Non-pigmented ciliary epithelial cell (primary cell): ENCODE results near the gene FLT1.
A peak's percentile ranks its signal among the peaks of the same experiment; 100 is the strongest.

ENCODE experiments used
- DNase-seq: peaks from one replicate; pipeline ENCODE4 v3.0.0-alpha.2; 2010; ENCODE audit warnings: low read depth

FLT1 gene

GRCh38 chr13:28342251-28342650 is 152.7 kb downstream of the FLT1 start:
- DNase-seq: no peak

DNA sequence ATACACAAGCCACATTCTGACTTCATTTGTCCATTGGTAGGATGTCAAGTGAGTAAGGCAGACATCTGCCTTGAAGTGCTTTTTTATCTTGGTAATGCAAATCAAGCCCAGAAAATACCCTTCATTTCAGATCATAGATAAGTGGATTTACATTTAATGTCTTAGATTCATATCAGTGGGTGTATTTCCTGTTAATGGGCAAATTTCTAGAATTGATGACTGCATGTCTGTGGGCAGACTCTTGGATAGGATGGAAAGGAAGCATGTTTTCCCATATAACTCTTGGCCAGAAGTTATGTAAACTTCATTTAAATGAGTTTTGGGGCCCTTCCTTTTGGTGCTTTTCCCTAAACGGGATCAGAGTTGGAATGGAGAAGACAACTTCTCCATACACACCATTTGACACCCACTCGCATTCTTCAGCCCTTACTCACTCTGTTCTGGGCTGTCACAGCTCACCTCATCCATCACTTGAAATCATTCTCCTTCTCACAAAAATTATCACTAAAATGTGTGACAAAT is 154.6 kb downstream of the FLT1 start:
- DNase-seq: no peak

- peak; percentile 45 for DNase-seq
These were observed 155.5 kb downstream of the FLT1 start for GRCh38 chr13:28339419-28339818.

GRCh38 chr13:28338742-28339141 is 156.2 kb downstream of the FLT1 start:
- no peak for DNase-seq

- no peak for DNase-seq
These were observed 156.8 kb downstream of the FLT1 start for GRCh38 chr13:28338006-28338574.

DNA sequence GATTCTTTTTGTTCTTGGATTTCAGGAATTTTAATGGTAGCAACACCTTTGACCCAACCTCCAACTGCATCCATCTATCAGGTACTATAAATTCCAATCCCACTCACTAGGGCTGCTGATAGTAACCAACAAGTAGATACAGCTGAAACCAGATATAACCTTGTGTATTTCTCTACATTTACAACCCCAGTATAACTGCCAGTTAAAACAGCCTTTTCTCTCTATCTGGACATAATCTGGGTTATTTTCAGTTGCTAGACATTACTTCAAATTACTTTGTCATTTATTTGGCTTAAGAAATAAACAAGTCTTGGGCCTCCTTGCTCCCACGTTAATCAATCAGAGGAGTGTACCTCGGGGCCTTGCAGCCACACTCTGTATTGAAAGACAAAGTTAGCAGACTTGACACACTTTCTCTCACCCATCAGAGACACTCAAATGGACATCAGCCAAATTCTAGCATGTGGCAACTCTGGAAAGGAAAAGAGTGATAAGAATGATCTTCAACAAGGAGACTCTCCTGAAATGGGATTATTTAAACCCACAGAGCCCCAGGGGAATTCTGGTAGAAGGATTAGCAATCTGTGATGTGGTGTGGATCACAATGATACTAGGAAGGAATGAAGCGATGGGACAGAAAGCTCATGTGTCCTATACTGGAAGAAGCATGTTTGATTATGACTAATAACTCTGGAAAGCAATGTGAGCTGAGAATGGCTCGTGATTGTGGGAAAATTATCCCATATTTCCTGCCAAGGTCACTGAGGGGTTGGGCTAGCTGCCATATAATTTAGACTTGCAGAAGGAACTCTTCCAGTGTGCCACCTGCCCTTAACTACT is 157.5 kb downstream of the FLT1 start:
- peak; percentile 52 for DNase-seq

- DNase-seq: no peak
These were observed 158.7 kb downstream of the FLT1 start for GRCh38 chr13:28336193-28336657.

GRCh38 chr13:28333204-28333881 is 161.6 kb downstream of the FLT1 start:
- DNase-seq: no peak

- DNase-seq: peak; percentile 91
These were observed 165.4 kb downstream of the FLT1 start for GRCh38 chr13:28329395-28330158.

DNA sequence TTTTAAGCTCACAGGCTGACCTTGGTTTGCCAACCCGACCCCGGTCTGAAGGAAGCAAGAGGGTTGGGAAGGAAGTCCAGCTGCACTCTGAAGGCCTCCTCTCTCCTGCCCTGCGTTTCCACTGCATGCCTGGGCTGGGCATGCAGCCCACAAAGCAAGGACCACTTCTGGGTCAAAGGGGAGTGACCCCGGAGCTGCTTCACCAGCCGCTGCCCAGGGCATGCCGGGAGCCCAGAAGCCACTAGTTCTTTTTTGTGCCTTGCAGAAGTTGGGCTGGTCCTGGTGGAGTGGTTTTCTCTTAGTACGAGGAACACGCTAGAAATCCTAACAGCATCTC is 166.7 kb downstream of the FLT1 start:
- DNase-seq: no peak

DNA sequence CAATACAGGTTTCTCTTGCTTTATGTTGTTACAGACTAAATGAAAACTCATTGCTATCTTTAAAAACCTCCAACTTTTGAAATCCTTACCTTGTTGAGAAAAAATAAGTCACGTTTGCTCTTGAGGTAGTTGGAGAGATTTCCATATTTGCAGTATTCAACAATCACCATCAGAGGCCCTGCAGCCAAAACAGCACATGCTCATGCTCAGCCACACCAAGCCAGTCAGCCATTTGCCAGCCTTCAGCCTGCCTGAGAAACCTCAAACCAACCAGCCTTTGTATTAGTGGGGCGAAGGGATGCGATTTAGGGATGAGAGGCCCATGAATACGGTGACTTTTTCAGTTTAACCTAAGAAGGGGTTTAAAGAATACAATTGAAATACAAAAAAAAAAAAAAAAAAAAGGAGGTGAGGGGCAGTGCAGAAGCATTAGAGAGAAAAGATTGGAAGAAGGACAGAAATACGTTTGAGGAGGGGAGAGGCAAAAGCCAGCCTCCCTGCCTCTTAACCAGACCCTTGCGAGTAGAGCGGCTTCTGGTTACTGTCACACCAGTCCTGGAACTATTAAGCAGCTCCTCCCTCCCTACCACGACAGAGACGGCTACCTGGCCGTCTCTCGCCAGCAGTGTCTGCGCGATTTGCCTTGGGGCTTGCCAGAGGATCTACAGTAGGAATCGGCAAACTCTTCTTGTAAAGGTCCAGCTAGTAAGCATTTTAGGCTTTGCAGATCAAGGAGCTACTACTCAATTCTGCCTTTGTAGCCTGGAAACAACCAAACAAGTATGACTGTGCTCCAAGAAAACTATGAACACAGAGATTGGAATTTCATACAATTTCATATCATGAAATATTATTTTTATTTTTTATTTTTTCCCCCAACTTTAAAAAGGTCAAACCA is 167.3 kb downstream of the FLT1 start:
- DNase-seq: no peak

GRCh38 chr13:28326056-28326455 is 168.9 kb downstream of the FLT1 start:
- DNase-seq: no peak

GRCh38 chr13:28325022-28325421 is 169.9 kb downstream of the FLT1 start:
- no peak for DNase-seq

DNA sequence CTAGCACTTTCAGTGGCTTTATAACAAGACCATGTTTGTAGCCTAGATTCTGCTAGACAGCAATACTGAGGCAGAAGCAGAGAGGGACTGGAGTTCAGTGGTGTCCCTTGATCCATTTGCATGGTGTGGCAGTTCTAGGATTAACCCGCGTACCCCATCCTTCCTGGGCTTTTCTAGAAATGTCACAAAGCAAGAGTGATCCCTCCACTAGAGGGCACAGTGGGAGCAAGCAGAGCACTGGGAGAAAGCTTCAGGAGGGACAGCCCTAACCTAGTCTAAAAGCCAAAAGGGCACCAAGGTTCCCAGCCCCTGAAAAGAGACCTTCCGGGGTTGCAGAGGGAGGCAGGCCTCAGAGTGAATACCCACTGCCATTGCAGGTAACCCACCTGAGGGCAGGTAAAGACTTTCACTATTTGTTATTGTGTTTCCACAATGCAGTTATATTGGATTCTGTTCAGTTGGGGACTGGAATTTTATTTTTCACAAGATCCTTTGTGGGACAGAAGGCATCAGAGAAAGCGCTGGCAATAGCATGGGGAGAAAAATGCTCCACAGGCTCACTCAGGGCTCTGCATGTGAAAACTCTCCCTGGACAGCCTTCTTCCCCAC is 170.6 kb downstream of the FLT1 start:
- no peak for DNase-seq

DNA sequence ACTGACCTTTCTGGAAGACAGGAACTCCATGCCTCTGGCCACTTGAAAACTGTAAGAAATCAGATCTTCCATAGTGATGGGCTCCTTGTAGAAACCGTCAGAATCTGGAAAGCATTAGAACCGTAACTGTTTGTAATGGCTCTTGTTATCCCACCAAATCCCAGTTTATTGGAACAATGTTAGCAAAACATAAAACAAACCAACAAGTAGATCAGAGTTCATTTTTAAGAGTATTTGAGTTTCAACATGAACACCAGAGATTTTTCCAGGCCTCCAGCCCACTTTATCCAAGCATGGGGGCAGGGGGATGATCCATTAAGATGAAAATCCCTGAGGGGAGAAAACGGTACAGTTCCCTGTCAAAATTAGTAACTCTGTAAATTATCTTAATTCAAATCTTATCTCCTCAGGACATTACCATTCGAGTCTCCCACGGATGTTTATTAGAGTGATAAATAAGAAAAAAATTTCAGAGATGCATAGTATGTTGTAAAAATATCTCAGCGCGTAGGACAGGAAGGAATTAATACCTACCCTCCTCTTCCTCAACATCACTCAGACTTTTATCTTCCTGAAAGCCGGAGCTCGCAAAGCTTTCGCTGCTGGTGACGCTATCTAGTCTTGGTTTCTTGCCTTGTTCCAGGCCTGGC is 172.5 kb downstream of the FLT1 start:
- DNase-seq: no peak

DNA sequence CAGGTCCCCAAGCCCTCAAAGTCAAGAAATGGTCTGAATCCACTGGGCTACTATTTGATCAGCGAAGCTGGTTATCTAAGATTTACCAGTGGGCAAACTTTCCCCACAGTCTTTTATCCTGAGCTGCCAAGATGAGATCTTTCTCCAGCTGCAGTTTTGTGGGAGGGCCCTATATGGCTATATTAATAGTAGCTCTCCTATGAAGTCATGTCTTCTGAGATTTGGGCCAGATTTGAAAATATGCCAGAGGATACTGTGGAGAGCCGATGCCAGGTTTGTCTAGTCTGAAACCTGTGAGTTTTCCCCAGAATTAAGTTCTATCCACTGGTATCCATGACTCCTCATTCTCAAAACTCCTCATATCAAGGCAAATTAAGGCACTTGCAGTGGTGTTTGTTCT is 173.2 kb downstream of the FLT1 start:
- DNase-seq: no peak

DNA sequence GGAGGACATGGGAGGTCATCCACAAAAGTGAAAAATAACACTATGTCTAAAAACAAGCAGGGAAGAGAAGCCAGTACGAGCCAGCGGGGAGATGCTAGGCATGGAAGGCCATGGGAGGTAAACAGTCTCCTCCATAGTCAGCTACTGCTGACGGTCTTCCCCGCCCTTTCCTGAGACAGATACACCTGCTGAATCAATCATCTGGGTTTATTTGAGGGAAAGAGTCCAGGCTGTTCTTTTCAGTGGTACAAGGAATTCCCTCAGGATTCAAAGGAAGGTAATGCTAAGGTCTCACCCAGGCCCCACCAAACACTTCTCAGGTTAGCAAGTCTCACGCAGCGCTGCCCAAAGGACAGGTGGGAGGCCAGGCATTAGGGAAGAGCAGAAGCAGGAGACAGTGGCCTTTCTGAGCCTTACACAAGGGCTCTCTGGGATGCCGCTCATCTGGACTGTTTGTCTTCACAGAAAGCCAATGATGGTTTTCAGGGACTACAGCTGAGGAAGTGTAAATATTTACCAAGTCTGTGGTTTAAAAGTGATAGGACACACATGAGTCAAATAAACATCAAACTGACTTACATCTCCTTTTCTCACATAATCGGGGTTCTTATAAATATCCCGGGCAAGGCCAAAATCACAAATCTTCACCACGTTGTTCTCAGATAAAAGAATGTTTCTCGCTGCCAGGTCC is 173.9 kb downstream of the FLT1 start:
- no peak for DNase-seq

DNA sequence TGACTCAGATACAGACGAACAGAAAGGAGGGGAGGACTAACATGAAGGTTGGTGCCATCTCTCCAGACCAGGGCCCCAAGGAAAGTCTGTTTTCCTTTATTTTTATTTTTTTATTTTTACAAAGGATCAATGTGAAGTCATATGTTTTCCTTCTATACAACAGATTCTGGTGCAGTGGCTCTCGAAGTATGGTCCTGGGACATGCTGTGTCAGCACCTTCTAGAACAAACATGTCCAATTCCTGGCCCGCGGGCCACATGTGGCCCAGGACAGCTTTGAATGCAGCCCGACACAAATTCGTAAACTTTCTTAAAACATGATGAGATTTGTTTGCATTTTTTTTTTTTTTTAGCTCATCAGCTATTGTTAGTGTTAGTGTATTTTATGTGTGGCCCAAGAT is 174.7 kb downstream of the FLT1 start:
- no peak for DNase-seq

DNA sequence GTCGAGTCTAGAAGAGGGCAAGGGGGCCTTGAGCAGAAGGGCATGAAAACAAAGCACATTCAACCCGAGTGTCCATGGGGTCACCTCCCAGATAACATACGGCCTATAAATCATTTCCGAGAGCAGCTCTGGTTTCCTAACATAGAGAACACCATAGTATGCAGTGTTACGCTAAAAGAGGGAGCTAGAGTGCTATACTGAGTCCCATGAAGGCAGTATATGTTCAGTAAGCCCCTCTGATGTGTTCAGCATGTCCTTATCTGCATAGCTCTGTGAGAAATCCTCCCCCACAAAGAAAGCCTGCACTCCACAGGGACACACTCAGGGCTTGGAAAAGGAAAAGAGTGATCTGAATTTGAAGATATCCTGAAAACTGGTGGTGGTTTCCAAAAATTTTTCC is 175.4 kb downstream of the FLT1 start:
- no peak for DNase-seq

GRCh38 chr13:28318496-28318895 is 176.4 kb downstream of the FLT1 start:
- DNase-seq: no peak
